GM12864 (cell line): ENCODE measurements around the gene EME2.

Experiments used
- DNase-seq: peaks from one replicate; pipeline ENCODE4 v3.0.0-alpha.2; 2011; ENCODE audit warnings: low read depth
- H3K4me3 ChIP-seq: 2 replicates; pipeline ENCODE4 v1.5.1; 2011; ENCODE audit warnings: mild to moderate bottlenecking, low read depth, low read length, control low read depth
- TF ChIP-seq, protein P1 (sequence below): IDR thresholded peaks from 2 replicates; pipeline ENCODE4 v1.5.1; 2011; ENCODE audit warnings: low read depth, mild to moderate bottlenecking, moderate library complexity, low read length, control low read depth, inconsistent platforms; ENCODE audit errors: missing control alignments

The EME2 gene

DNA sequence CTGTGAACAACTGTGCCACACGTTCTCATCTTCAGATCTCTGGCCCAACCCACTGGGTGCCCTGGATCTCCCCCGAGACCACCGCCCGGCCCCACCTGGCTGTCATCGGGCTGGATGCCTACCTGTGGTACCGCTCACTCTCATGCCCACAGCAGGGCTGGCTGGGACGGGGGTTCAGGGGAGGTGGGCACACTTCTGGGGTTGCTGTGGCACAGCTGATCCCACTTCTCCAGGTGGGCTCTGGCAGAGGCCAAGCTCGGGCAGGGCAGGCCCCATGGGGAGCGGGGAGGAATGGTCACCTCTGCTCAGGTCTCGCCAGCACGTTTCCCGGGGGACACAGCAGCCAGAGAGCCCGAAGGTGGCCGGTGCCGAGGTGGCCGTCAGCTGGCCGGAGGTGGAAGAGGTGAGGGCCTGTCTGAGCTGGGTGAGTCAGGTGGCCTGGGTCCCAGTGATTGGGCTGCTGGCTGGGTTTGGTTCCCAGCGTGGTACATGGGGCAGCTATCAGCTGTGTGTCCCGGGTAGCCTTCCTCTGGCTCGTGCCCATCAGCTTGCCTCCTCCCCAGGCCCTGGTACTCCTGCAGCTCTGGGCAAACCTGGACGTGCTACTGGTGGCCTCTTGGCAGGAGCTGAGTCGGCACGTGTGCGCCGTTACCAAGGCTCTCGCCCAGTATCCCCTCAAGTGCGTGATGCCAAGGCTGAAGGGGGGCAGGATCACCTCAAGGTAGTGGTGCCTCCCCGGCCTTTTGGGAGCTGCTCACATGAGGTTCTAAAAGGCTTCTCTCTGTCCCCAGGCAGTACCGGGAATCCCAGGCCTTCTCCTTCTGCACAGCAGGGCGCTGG, 2.6 kb downstream of the EME2 start:
- TF ChIP-seq, protein P1, sequence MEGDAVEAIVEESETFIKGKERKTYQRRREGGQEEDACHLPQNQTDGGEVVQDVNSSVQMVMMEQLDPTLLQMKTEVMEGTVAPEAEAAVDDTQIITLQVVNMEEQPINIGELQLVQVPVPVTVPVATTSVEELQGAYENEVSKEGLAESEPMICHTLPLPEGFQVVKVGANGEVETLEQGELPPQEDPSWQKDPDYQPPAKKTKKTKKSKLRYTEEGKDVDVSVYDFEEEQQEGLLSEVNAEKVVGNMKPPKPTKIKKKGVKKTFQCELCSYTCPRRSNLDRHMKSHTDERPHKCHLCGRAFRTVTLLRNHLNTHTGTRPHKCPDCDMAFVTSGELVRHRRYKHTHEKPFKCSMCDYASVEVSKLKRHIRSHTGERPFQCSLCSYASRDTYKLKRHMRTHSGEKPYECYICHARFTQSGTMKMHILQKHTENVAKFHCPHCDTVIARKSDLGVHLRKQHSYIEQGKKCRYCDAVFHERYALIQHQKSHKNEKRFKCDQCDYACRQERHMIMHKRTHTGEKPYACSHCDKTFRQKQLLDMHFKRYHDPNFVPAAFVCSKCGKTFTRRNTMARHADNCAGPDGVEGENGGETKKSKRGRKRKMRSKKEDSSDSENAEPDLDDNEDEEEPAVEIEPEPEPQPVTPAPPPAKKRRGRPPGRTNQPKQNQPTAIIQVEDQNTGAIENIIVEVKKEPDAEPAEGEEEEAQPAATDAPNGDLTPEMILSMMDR: no peak
- DNase-seq: no peak
- no peak overlapping the region for H3K4me3 ChIP-seq

DNA sequence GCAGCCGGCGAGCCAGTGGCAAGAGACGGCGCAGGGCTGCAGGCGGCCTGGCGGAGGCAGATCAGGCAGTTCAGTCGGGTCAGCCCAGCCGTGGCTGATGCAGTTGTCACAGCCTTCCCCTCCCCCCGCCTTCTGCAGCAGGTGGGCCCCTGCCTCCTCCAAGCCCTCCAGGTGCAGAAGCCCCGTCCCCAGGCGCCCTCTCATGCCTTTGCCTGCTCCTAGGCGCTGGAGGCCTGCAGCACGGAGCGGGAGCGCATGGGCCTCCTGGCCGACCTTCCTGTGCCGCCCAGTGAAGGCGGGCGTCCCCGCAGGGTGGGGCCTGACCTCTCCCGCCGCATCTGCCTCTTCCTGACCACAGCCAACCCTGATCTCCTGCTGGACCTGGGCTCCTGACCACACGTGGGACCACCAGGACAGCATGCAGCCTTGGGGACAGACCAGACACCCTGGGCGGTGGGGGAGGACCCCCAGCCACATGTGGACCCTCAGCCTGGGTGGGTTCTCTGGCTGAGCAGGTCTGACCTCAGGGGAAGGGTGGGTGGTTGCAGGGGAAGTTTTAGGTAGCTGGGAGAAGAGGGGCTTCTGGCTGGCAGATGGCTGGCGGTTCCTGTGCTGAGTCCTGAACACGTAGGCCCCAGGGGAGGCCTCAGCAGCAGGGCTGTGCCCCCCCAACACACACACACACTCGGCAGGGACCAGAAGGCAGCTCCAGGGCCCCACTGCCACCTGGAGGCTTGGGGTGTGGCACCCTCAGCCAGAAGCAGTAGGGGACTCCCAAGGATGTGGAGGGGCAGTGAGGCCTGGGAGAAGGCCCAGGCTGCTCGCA, 3.4 kb downstream of the EME2 start:
- TF ChIP-seq, protein P1: no peak
- no peak for DNase-seq
- no peak overlapping the region for H3K4me3 ChIP-seq

DNA sequence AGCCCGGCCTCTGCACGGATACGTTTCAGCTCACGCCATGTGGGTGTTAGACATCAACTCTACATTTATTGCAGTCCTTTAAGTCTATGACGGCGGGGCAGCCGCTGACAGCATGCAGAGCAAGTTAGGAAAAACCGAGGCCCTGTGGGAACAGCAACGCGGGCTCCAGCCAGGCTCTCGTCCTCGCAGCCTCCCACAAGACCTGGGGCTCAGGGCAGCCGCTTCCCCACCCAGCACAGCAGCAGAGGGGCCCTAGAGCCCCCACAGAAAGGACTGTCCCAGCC, 4.0 kb downstream of the EME2 start:
- H3K4me3 ChIP-seq: no peak overlapping the region
- TF ChIP-seq, protein P1: no peak
- DNase-seq: no peak

GRCh38 chr16:1776991-1777374, 4.4 kb downstream of the EME2 start:
- no peak for DNase-seq
- TF ChIP-seq, protein P1: no peak
- no peak overlapping the region for H3K4me3 ChIP-seq

DNA sequence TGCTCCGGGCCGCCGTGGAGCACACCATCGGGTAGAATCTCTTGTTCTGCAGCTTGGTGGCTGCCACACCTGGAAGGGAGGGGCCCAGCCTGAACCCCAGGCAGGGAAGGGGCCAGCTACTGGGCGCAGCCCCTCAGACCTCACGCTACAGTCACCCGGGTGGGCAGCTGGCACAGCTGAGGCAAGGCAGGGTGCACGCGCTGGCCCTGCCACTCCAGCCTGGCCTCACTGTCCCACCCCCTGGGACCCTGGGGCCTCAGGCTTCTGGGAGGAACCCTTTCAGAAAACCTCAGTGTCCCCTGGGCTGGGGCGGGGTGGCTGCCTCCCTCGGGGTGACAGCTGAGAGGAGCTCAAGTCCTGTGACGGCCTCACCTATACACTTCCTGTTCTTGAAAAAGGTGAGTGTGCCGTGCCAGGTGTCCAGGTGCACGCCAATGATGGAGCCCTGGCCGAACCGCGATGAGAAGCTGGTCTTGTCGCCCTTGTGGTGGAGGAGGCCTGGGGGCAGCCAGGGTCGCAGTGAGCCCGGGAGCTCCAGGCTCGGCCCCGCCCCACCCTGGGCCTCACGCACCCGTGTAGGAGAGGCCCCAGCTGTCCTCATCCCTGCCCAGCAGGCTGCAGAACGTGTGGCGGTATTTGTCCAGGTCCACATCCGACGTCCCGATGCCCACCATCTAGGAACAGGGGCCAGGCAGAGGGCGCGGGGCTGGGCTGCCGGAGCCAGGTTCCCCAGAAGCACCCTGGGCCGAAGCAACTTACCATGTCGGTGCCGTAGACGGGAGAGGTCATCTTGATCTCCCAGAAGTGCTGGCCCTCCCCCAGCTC, 5.0 kb downstream of the EME2 start:
- no peak for DNase-seq
- TF ChIP-seq, protein P1: no peak
- H3K4me3 ChIP-seq: no peak overlapping the region

GRCh38 chr16:1778200-1779179, 5.9 kb downstream of the EME2 start:
- TF ChIP-seq, protein P1: no peak
- no peak overlapping the region for H3K4me3 ChIP-seq
- no peak for DNase-seq
